CD14-positive monocyte (primary cell): Measurements from ENCODE around the gene PLCB1. TPM values are rescaled to one million over a fixed set of nuclear protein-coding genes. Genes with fewer than 3 reads are reported as not detected.

Source experiments
- DNase-seq, 3 donors: peaks; one replicate each; pipeline ENCODE4 v3.0.0-alpha.2; 2011 to 2022
- H2AFZ ChIP-seq: 2 replicates; pipeline ENCODE4 v1.6.0; 2012; ENCODE audit warnings: mild to moderate bottlenecking, low read depth, low read length, inconsistent platforms; ENCODE audit not compliant: insufficient read depth, poor library complexity, severe bottlenecking
- H3K27ac ChIP-seq, 2 donors: 1 replicate in 1 of 2; 2 replicates in 1 of 2; pipeline ENCODE4 v1.5.1; 2012 to 2013; ENCODE audit warnings: low read length in 2 of 2, control low read depth in 1 of 2, inconsistent platforms in 1 of 2, low read depth in 1 of 2, mild to moderate bottlenecking in 1 of 2
- H3K27me3 ChIP-seq, 2 donors: one replicate each; pipeline versions ENCODE4 v1.6.0 to v1.6.1; 2011 to 2013; ENCODE audit warnings: low read length in 2 of 2; ENCODE audit not compliant: control insufficient read depth in 2 of 2, insufficient read depth in 2 of 2
- H3K36me3 ChIP-seq, 2 donors: replicated peaks in 1 of 2; 1 replicate in 1 of 2; 2 replicates in 1 of 2; pipeline versions ENCODE4 v1.5.1 to v1.6.1; 2012 to 2013; ENCODE audit warnings: low read length in 2 of 2, control low read depth in 1 of 2, inconsistent platforms in 1 of 2, mild to moderate bottlenecking in 1 of 2; ENCODE audit not compliant: insufficient read depth in 2 of 2, control insufficient read depth in 1 of 2
- H3K4me1 ChIP-seq, 2 donors: 1 replicate in 1 of 2; 2 replicates in 1 of 2; pipeline versions ENCODE4 v1.5.1 to v1.6.1; 2012 to 2013; ENCODE audit warnings: low read length in 2 of 2, control low read depth in 1 of 2, inconsistent platforms in 1 of 2, mild to moderate bottlenecking in 1 of 2, moderate library complexity in 1 of 2; ENCODE audit not compliant: insufficient read depth in 2 of 2, control insufficient read depth in 1 of 2
- H3K4me2 ChIP-seq: replicated peaks from 2 replicates; pipeline ENCODE3; 2012; ENCODE audit warnings: low read length, moderate library complexity, mild to moderate bottlenecking; ENCODE audit not compliant: poor library complexity, severe bottlenecking; ENCODE audit errors: extremely low read depth
- H3K4me3 ChIP-seq, 3 experiments: fragments of 200-600 bp in 1 of 3; sonication (generic) in 1 of 3; replicated peaks in 1 of 3; 1 replicate in 2 of 3; 2 replicates in 1 of 3; pipeline ENCODE4 v1.5.1; 2011 to 2013; ENCODE audit warnings: low read length in 3 of 3, mild to moderate bottlenecking in 3 of 3, control low read depth in 2 of 3, low read depth in 2 of 3, inconsistent platforms in 1 of 3, moderate library complexity in 1 of 3
- H3K79me2 ChIP-seq: 2 replicates; pipeline ENCODE4 v1.6.0; 2012; ENCODE audit warnings: mild to moderate bottlenecking, control low read depth, inconsistent platforms, low read length, moderate library complexity; ENCODE audit not compliant: insufficient read depth
- H3K9ac ChIP-seq: 2 replicates; pipeline ENCODE4 v1.6.0; 2017; ENCODE audit warnings: low read length, mild to moderate bottlenecking; ENCODE audit not compliant: insufficient read depth, poor library complexity, severe bottlenecking
- H3K9me3 ChIP-seq, 2 donors: replicated peaks in 1 of 2; 1 replicate in 1 of 2; 2 replicates in 1 of 2; pipeline versions ENCODE4 v1.5.1 to v1.6.1; 2012 to 2013; ENCODE audit warnings: low read length in 2 of 2, control low read depth in 1 of 2; ENCODE audit not compliant: control insufficient read depth in 1 of 2, insufficient read depth in 1 of 2
- H4K20me1 ChIP-seq: 2 replicates; pipeline ENCODE4 v1.6.0; 2012; ENCODE audit warnings: mild to moderate bottlenecking, low read length, control low read depth, moderate library complexity; ENCODE audit not compliant: insufficient read depth
- H3K27ac Mint-ChIP-seq, 7 donors: one replicate each; pipeline ENCODE4 v1.8.0; 2020; ENCODE audit warnings: mild to moderate bottlenecking in 7 of 7, mixed read lengths in 7 of 7, moderate library complexity in 6 of 7, inconsistent platforms in 2 of 7
- H3K27me3 Mint-ChIP-seq, 3 donors: one replicate each; pipeline ENCODE4 v1.8.0; 2021 to 2022; ENCODE audit warnings: low read depth in 3 of 3, mild to moderate bottlenecking in 3 of 3, mixed read lengths in 3 of 3, moderate library complexity in 3 of 3, inconsistent platforms in 1 of 3
- H3K36me3 Mint-ChIP-seq, 2 donors: one replicate each; pipeline ENCODE4 v1.8.0; 2020; ENCODE audit warnings: mixed read lengths in 2 of 2, inconsistent platforms in 1 of 2, mild to moderate bottlenecking in 1 of 2
- H3K4me1 Mint-ChIP-seq: one replicate; pipeline ENCODE4 v1.8.0; 2020; ENCODE audit warnings: mild to moderate bottlenecking, mixed read lengths
- H3K4me3 Mint-ChIP-seq, 2 donors: one replicate each; pipeline ENCODE4 v1.8.0; 2020; ENCODE audit warnings: mild to moderate bottlenecking in 2 of 2, mixed read lengths in 2 of 2, moderate library complexity in 1 of 2
- H3K9me3 Mint-ChIP-seq, 7 donors: one replicate each; pipeline ENCODE4 v1.8.0; 2020 to 2022; ENCODE audit warnings: mixed read lengths in 7 of 7, mild to moderate bottlenecking in 6 of 7, moderate library complexity in 6 of 7, inconsistent platforms in 2 of 7
- CTCF ChIP-seq: fragments of 200-600 bp; IDR thresholded peaks from one replicate; pipeline ENCODE4 v1.8.0; 2022; ENCODE audit warnings: antibody characterized with exemption, mild to moderate bottlenecking
- WGBS: methylation state at CpG from one replicate; pipeline ENCODE4 v1.1.5; 2013; ENCODE audit warnings: missing lambda C conversion rate; ENCODE audit not compliant: insufficient coverage; 5-methylcytosine and 5-hydroxymethylcytosine counted together
- intact Hi-C, 2 donors: fragments of 100-400 bp; cut with micrococcal nuclease; formaldehyde crosslinking; loops; one replicate each; pipeline versions ENCODE4 v1.15.0 to v1.15.1; 2023
- polyA plus RNA-seq, 3 donors: library from polyadenylated mRNA; depleted of rRNA in 1 of 3; unstranded in 2 of 3; stranded (reverse) in 1 of 3; fragments of 300-500 nt in 2 of 3; fragments of >200 nt in 1 of 3; fragmentation: Illumina TruSeq in 2 of 3; gene quantifications; 1 replicate in 2 of 3; 2 replicates in 1 of 3; pipeline ENCODE4 v1.2.3, GENCODE V29; 2012 to 2021

PLCB1 gene
- polyA plus RNA-seq, 3 donors, result 8.6 to 16.4 (median 13.2) TPM

- H3K36me3 ChIP-seq, result no peaks in the 10 kb centered on the region
- Mint-ChIP-seq H3K27me3 (no peaks in the 10 kb centered on the region), H3K36me3 (peaks cover 5 to 9% of the 10 kb centered on the region in 2 donors), H3K4me1 (peaks cover 89% of the 10 kb centered on the region), H3K9me3 (peaks cover 0 to 3% (median 0%) of the 10 kb centered on the region in 7 donors), H3K27ac (peak overlapping the region; percentile 91 to 96 (median 95)), H3K4me3 (no peak overlapping the region)
- no peak overlapping the region for H2AFZ ChIP-seq
- no peaks in the 10 kb centered on the region for H4K20me1 ChIP-seq
- peaks cover 19% of the 10 kb centered on the region for H3K79me2 ChIP-seq
- H3K9me3 ChIP-seq, result no peaks in the 10 kb centered on the region
- H3K4me2 ChIP-seq, result no peak overlapping the region
- peak in 2 of 3 donors; percentile 14 to 23 for DNase-seq
- H3K9ac ChIP-seq, result no peak overlapping the region
- H3K27me3 ChIP-seq, result no peaks in the 10 kb centered on the region
- H3K27ac ChIP-seq, result peak overlapping the region; percentile 74 to 83
- intact Hi-C loops, result loop anchor here in 1 of 2 donors (5.0 kb wide), 1 partner anchor 37 kb away; no protein-coding TSS in a partner anchor
- peaks cover 88 to 97% of the 10 kb centered on the region in 2 donors for H3K4me1 ChIP-seq
- WGBS, result no CpG with 5 or more reads among the region's 3 CpGs
- peak overlapping the region in 1 of 3 experiments; percentile 33 for H3K4me3 ChIP-seq
- TF ChIP-seq CTCF, result no peak
Measured at GRCh38 chr20:8428988-8429387, 296.9 kb downstream of the PLCB1 start.

- Mint-ChIP-seq H3K9me3 (peaks cover 0 to 3% (median 0%) of the 10 kb centered on the region in 7 donors), H3K4me3 (no peak overlapping the region), H3K27me3 (no peaks in the 10 kb centered on the region), H3K36me3 (peaks cover 5 to 9% of the 10 kb centered on the region in 2 donors), H3K4me1 (peaks cover 88% of the 10 kb centered on the region), H3K27ac (peak overlapping the region in 6 of 7 donors; percentile 11 to 96 (median 84))
- Histone ChIP-seq H3K9ac (no peak overlapping the region), H3K79me2 (peaks cover 19% of the 10 kb centered on the region), H4K20me1 (no peaks in the 10 kb centered on the region), H2AFZ (no peak overlapping the region), H3K4me3 (no peak overlapping the region), H3K27me3 (no peaks in the 10 kb centered on the region), H3K36me3 (no peaks in the 10 kb centered on the region), H3K4me1 (peaks cover 89 to 97% of the 10 kb centered on the region in 2 donors), H3K27ac (peak overlapping the region in 1 of 2 donors; percentile 88), H3K9me3 (no peaks in the 10 kb centered on the region), H3K4me2 (no peak overlapping the region)
- DNase-seq, result no peak
- intact Hi-C loops, result no loop called here
- WGBS, result 89% methylated on average over 5 of the region's 11 CpGs
- TF ChIP-seq CTCF, result no peak
Measured at GRCh38 chr20:8431538-8432434, 299.7 kb downstream of the PLCB1 start.
